C4-2B (cell line): ENCODE results near the gene TMOD1.

Source experiments
- ZFX ChIP-seq: fragments of 450-650 bp; IDR thresholded peaks from 2 replicates; pipeline ENCODE4 v1.6.1; 2017
- TF ChIP-seq, protein P1 (sequence below): fragments of 450-650 bp; conservative IDR thresholded peaks from 2 replicates; pipeline ENCODE4 v1.5.1; 2017; ENCODE audit warnings: mild to moderate bottlenecking

DNA sequence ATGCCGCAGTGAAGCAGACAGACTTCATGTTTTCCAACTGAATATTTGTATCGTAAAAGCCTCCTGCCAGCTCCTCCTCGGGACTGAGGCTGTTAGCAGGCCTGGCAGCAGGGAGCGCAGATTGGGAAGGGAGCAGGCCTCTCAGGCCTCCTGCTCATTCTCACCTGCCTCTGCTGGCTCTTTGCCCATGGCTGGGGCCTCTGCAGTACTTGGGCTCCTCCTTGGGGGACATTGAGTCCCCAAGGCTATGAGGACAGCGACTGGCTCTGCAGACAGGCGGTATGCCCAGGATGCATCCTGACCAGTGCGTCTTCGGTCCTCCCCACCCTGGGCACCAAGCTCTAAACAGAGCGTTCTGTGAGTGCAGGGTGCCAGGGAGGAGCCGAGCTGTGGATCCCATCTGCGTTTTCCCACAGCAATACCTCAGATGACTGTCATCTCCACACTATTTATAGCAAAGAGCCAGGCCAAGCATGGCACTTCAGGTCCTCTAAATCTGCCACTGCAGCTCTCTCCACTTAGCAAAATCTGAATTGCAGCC, 93.0 kb downstream of the TMOD1 start:
- TF ChIP-seq, protein P1, sequence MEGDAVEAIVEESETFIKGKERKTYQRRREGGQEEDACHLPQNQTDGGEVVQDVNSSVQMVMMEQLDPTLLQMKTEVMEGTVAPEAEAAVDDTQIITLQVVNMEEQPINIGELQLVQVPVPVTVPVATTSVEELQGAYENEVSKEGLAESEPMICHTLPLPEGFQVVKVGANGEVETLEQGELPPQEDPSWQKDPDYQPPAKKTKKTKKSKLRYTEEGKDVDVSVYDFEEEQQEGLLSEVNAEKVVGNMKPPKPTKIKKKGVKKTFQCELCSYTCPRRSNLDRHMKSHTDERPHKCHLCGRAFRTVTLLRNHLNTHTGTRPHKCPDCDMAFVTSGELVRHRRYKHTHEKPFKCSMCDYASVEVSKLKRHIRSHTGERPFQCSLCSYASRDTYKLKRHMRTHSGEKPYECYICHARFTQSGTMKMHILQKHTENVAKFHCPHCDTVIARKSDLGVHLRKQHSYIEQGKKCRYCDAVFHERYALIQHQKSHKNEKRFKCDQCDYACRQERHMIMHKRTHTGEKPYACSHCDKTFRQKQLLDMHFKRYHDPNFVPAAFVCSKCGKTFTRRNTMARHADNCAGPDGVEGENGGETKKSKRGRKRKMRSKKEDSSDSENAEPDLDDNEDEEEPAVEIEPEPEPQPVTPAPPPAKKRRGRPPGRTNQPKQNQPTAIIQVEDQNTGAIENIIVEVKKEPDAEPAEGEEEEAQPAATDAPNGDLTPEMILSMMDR, result no peak
- no peak for TF ChIP-seq ZFX
